ENCODE measurements around the gene ZNHIT3.

ZNHIT3 gene

GRCh38 chr17:36514856-36515255, 28.4 kb downstream of the ZNHIT3 start:
- no peak for DNase-seq

GRCh38 chr17:36515837-36516236, 29.4 kb downstream of the ZNHIT3 start:
- no peak for DNase-seq

- DNase-seq: no peak
Measured at GRCh38 chr17:36523113-36523512, 36.6 kb downstream of the ZNHIT3 start.

- no peak for DNase-seq
Measured at GRCh38 chr17:36524428-36524876, 38.0 kb downstream of the ZNHIT3 start.

GRCh38 chr17:36525113-36525512, 38.6 kb downstream of the ZNHIT3 start:
- no peak for DNase-seq

- no peak for DNase-seq
Measured at GRCh38 chr17:36525888-36526287, 39.4 kb downstream of the ZNHIT3 start.

GRCh38 chr17:36527621-36528250, 41.3 kb downstream of the ZNHIT3 start:
- no peak for DNase-seq

GRCh38 chr17:36529121-36529520, 42.6 kb downstream of the ZNHIT3 start:
- no peak for DNase-seq

- DNase-seq: no peak
Measured at GRCh38 chr17:36532435-36532975, 46.0 kb downstream of the ZNHIT3 start.

GRCh38 chr17:36533935-36534839, 47.7 kb downstream of the ZNHIT3 start:
- peak; percentile 32 for DNase-seq

- DNase-seq: peak; percentile 85
Measured at GRCh38 chr17:36534840-36535668, 48.6 kb downstream of the ZNHIT3 start, which contains the start of the genes MYO19 and PIGW. MYO19 (minus strand) TSS chr17:36534868; CDS start chr17:36532538, 2,330 bp downstream. PIGW (plus strand) TSS chr17:36534987; CDS start chr17:36537102, 2,115 bp downstream.

- no peak for DNase-seq
Measured at GRCh38 chr17:36535669-36536081, 49.2 kb downstream of the ZNHIT3 start.

- no peak for DNase-seq
Measured at GRCh38 chr17:36540696-36541095, 54.2 kb downstream of the ZNHIT3 start.

- DNase-seq: no peak
Measured at GRCh38 chr17:36542755-36543154, 56.3 kb downstream of the ZNHIT3 start.

- DNase-seq: peak; percentile 20
Measured at GRCh38 chr17:36544044-36544306, 57.5 kb downstream of the ZNHIT3 start.

- DNase-seq: peak; percentile 91
Measured at GRCh38 chr17:36544307-36545076, 58.0 kb downstream of the ZNHIT3 start, which contains the start of gene GGNBP2. GGNBP2 (plus strand) TSS chr17:36544919; CDS start chr17:36545725, 806 bp downstream.

- no peak for DNase-seq
Measured at GRCh38 chr17:36545077-36545464, 58.6 kb downstream of the ZNHIT3 start.

All from CD4-positive, alpha-beta T cell treated with Interleukin-4 for 4 hours (primary cell).